Endodermal cell (in vitro differentiated cells): ENCODE data around the gene TIGD1. TPM values are rescaled to one million over a fixed set of nuclear protein-coding genes. Genes with fewer than 3 reads are reported as not detected.

Source experiments
- DNase-seq: peaks from one replicate; pipeline ENCODE4 v3.0.0-alpha.2; 2017
- H3K27ac ChIP-seq: 2 replicates; pipeline ENCODE4 v1.5.1; 2013; ENCODE audit warnings: mild to moderate bottlenecking, low read depth, low read length, moderate library complexity
- H3K27me3 ChIP-seq: 2 replicates; pipeline ENCODE4 v1.6.1; 2013; ENCODE audit warnings: mild to moderate bottlenecking, low read length, moderate library complexity; ENCODE audit not compliant: insufficient read depth, control insufficient read depth, poor library complexity, severe bottlenecking
- H3K36me3 ChIP-seq: 2 replicates; pipeline ENCODE4 v1.7.0; 2013; ENCODE audit warnings: mild to moderate bottlenecking, low read length, moderate library complexity; ENCODE audit not compliant: control insufficient read depth, insufficient read depth
- H3K4me1 ChIP-seq: one replicate; pipeline ENCODE4 v1.7.0; 2013; ENCODE audit warnings: low read length; ENCODE audit not compliant: control insufficient read depth, insufficient read depth
- H3K4me3 ChIP-seq: 2 replicates; pipeline ENCODE4 v1.5.1; 2013; ENCODE audit warnings: mild to moderate bottlenecking, low read length, moderate library complexity
- H3K9ac ChIP-seq: 2 replicates; pipeline ENCODE4 v1.6.1; 2013; ENCODE audit warnings: mild to moderate bottlenecking, low read length, moderate library complexity; ENCODE audit not compliant: poor library complexity, severe bottlenecking; ENCODE audit errors: extremely low read depth
- H3K9me3 ChIP-seq: 2 replicates; pipeline ENCODE4 v1.6.1; 2013; ENCODE audit warnings: mild to moderate bottlenecking, low read length, moderate library complexity; ENCODE audit not compliant: control insufficient read depth
- H3K27ac Mint-ChIP-seq: 2 replicates; pipeline ENCODE4 v1.8.0; 2020; ENCODE audit warnings: mixed read lengths
- H3K27me3 Mint-ChIP-seq: 2 replicates; pipeline ENCODE4 v1.8.0; 2021; ENCODE audit warnings: mild to moderate bottlenecking, mixed read lengths; ENCODE audit not compliant: insufficient read depth
- H3K36me3 Mint-ChIP-seq: 2 replicates; pipeline ENCODE4 v1.8.0; 2020; ENCODE audit warnings: low read depth, mixed read lengths
- H3K4me1 Mint-ChIP-seq: 2 replicates; pipeline ENCODE4 v1.8.0; 2020; ENCODE audit warnings: mixed read lengths
- H3K4me3 Mint-ChIP-seq: 2 replicates; pipeline ENCODE4 v1.8.0; 2020; ENCODE audit warnings: mild to moderate bottlenecking, moderate library complexity, mixed read lengths
- H3K9me3 Mint-ChIP-seq: 2 replicates; pipeline ENCODE4 v1.8.0; 2020; ENCODE audit warnings: mild to moderate bottlenecking, mixed read lengths
- WGBS, 2 experiments: methylation state at CpG; one replicate each; pipeline versions ENCODE4 v1.1.5 to v1.1.7; 2013; ENCODE audit warnings: missing lambda C conversion rate in 2 of 2, mixed read lengths in 1 of 2; ENCODE audit not compliant: insufficient coverage in 1 of 2, insufficient read length in 1 of 2; 5-methylcytosine and 5-hydroxymethylcytosine counted together
- total RNA-seq, 2 donors: library from RNA; stranded (reverse); fragmentation: NEBNext Ultra II Directional in 1 of 2; extraction: Animal tissue kit (Norgen Biotek cat#: 25700) in 1 of 2; gene quantifications; 2 replicates in 1 of 2; 3 replicates in 1 of 2; pipeline ENCODE4 v1.2.1, GENCODE V29; 2021
- TF ChIP-seq, protein P1 (sequence below): fragments of 200-600 bp; sonication (generic); conservative IDR thresholded peaks from 2 replicates; pipeline ENCODE4 v1.5.0; 2021; ENCODE audit warnings: antibody characterized with exemption, mild to moderate bottlenecking

Gene TIGD1
- total RNA-seq, 2 donors from 2014 or later, result 6.5 to 6.7 TPM

GRCh38 chr2:232515639-232516038 is 34.7 kb downstream of the TIGD1 start:
- H3K27ac Mint-ChIP-seq, result no peak overlapping the region
- peaks cover 14% of the 10 kb centered on the region for H3K27me3 Mint-ChIP-seq
- no peak overlapping the region for H3K27ac ChIP-seq
- TF ChIP-seq, protein P1, sequence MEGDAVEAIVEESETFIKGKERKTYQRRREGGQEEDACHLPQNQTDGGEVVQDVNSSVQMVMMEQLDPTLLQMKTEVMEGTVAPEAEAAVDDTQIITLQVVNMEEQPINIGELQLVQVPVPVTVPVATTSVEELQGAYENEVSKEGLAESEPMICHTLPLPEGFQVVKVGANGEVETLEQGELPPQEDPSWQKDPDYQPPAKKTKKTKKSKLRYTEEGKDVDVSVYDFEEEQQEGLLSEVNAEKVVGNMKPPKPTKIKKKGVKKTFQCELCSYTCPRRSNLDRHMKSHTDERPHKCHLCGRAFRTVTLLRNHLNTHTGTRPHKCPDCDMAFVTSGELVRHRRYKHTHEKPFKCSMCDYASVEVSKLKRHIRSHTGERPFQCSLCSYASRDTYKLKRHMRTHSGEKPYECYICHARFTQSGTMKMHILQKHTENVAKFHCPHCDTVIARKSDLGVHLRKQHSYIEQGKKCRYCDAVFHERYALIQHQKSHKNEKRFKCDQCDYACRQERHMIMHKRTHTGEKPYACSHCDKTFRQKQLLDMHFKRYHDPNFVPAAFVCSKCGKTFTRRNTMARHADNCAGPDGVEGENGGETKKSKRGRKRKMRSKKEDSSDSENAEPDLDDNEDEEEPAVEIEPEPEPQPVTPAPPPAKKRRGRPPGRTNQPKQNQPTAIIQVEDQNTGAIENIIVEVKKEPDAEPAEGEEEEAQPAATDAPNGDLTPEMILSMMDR, result no peak
- no peak overlapping the region for H3K4me3 ChIP-seq
- H3K36me3 ChIP-seq, result no peaks in the 10 kb centered on the region
- peaks cover 14% of the 10 kb centered on the region for H3K27me3 ChIP-seq
- DNase-seq, result no peak
- H3K4me3 Mint-ChIP-seq, result no peak overlapping the region
- peaks cover 3% of the 10 kb centered on the region for H3K4me1 Mint-ChIP-seq
- no peak overlapping the region for H3K9ac ChIP-seq
- WGBS, 2 experiments, result 91 to 94% methylated on average over 7 of the region's 7 CpGs
- no peaks in the 10 kb centered on the region for H3K4me1 ChIP-seq
- no peaks in the 10 kb centered on the region for H3K36me3 Mint-ChIP-seq
- H3K9me3 Mint-ChIP-seq, result no peaks in the 10 kb centered on the region
- H3K9me3 ChIP-seq, result no peaks in the 10 kb centered on the region

- Histone ChIP-seq H3K36me3 (no peaks in the 10 kb centered on the region), H3K27me3 (no peaks in the 10 kb centered on the region), H3K4me1 (no peaks in the 10 kb centered on the region), H3K4me3 (no peak overlapping the region), H3K9me3 (no peaks in the 10 kb centered on the region), H3K27ac (no peak overlapping the region), H3K9ac (no peak overlapping the region)
- Mint-ChIP-seq H3K4me1 (peaks cover 3% of the 10 kb centered on the region), H3K27me3 (peaks cover 4% of the 10 kb centered on the region), H3K27ac (no peak overlapping the region), H3K4me3 (no peak overlapping the region), H3K36me3 (no peaks in the 10 kb centered on the region), H3K9me3 (no peaks in the 10 kb centered on the region)
- 60 to 88% methylated on average over 1 to 5 of the region's 5 CpGs for WGBS, 2 experiments
- DNase-seq, result no peak
- TF ChIP-seq, protein P1, result no peak
These were observed 37.0 kb downstream of the TIGD1 start for GRCh38 chr2:232513353-232513752.

DNA sequence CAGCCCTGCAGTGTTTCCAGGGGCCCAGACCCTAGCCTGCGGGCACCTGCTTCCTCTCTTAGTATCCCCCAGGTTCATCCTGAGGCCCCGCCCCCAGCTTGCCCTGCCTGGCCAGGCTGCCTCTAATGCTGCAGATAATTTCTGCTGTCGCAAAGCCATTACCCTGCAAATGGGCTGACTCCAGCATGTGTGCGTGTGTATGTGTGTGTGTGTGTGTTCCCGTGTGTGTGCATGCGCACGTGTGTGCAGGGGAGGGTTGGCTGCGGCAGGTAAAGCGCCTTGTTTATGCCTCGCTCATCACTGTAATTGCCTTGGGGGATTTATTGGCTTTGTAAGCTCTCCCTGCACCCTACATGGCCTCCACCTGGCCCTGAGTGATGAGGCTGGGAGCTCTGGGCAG is 37.8 kb downstream of the TIGD1 start:
- TF ChIP-seq, protein P1, result no peak
- Mint-ChIP-seq H3K9me3 (no peaks in the 10 kb centered on the region), H3K4me1 (peaks cover 3% of the 10 kb centered on the region), H3K4me3 (no peak overlapping the region), H3K27ac (no peak overlapping the region), H3K36me3 (no peaks in the 10 kb centered on the region), H3K27me3 (peaks cover 4% of the 10 kb centered on the region)
- Histone ChIP-seq H3K4me3 (no peak overlapping the region), H3K9me3 (no peaks in the 10 kb centered on the region), H3K27ac (no peak overlapping the region), H3K9ac (no peak overlapping the region), H3K36me3 (no peaks in the 10 kb centered on the region), H3K4me1 (no peaks in the 10 kb centered on the region), H3K27me3 (peaks cover under 1% of the 10 kb centered on the region)
- WGBS, 2 experiments, result 85 to 100% methylated on average over 3 to 10 of the region's 10 CpGs
- no peak for DNase-seq
